ENCODE measurements around the gene CTTN.

DNA sequence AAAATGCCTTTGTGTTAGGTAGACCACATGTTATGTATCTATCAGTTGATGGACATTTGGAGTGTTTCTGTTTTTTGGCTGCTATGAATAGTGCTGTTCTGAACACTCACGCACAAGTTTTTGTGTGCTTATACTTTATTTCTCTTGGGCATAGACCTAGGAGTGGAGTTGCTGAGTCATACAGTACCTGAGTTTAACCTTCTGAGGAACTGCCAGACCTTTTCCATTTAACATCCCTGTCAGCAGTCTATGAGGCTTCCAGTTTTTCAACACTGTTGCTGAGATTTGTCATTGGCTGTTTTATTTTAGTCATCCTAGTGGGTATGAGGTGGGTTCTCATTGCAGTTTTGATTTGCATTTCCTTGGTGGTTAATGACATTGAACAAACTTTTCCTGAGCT is 4.4 kb downstream of the CTTN start:
- TF ChIP-seq, protein P1, sequence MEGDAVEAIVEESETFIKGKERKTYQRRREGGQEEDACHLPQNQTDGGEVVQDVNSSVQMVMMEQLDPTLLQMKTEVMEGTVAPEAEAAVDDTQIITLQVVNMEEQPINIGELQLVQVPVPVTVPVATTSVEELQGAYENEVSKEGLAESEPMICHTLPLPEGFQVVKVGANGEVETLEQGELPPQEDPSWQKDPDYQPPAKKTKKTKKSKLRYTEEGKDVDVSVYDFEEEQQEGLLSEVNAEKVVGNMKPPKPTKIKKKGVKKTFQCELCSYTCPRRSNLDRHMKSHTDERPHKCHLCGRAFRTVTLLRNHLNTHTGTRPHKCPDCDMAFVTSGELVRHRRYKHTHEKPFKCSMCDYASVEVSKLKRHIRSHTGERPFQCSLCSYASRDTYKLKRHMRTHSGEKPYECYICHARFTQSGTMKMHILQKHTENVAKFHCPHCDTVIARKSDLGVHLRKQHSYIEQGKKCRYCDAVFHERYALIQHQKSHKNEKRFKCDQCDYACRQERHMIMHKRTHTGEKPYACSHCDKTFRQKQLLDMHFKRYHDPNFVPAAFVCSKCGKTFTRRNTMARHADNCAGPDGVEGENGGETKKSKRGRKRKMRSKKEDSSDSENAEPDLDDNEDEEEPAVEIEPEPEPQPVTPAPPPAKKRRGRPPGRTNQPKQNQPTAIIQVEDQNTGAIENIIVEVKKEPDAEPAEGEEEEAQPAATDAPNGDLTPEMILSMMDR (IDR thresholded peaks at IDR 0.05): no peak
- no peak for TF ChIP-seq POLR2A (IDR thresholded peaks at IDR 0.05)
- no peak for TF ChIP-seq EP300 (IDR thresholded peaks at IDR 0.05)

Measured in tibial nerve (tissue), 4 donors.